Endodermal cell (in vitro differentiated cells): ENCODE results near the gene C1QBP. TPM values are rescaled to one million over a fixed set of nuclear protein-coding genes. Genes with fewer than 3 reads are reported as not detected.
A peak's percentile ranks its signal among the peaks of the same experiment; 100 is the strongest.

Experiments used
- DNase-seq: peaks from one replicate; pipeline ENCODE4 v3.0.0-alpha.2; 2017
- H3K27ac ChIP-seq: 2 replicates; pipeline ENCODE4 v1.5.1; 2013; ENCODE audit warnings: mild to moderate bottlenecking, low read depth, low read length, moderate library complexity
- H3K27me3 ChIP-seq: 2 replicates; pipeline ENCODE4 v1.6.1; 2013; ENCODE audit warnings: mild to moderate bottlenecking, low read length, moderate library complexity; ENCODE audit not compliant: insufficient read depth, control insufficient read depth, poor library complexity, severe bottlenecking
- H3K36me3 ChIP-seq: 2 replicates; pipeline ENCODE4 v1.7.0; 2013; ENCODE audit warnings: mild to moderate bottlenecking, low read length, moderate library complexity; ENCODE audit not compliant: control insufficient read depth, insufficient read depth
- H3K4me1 ChIP-seq: one replicate; pipeline ENCODE4 v1.7.0; 2013; ENCODE audit warnings: low read length; ENCODE audit not compliant: control insufficient read depth, insufficient read depth
- H3K4me3 ChIP-seq: 2 replicates; pipeline ENCODE4 v1.5.1; 2013; ENCODE audit warnings: mild to moderate bottlenecking, low read length, moderate library complexity
- H3K9ac ChIP-seq: 2 replicates; pipeline ENCODE4 v1.6.1; 2013; ENCODE audit warnings: mild to moderate bottlenecking, low read length, moderate library complexity; ENCODE audit not compliant: poor library complexity, severe bottlenecking; ENCODE audit errors: extremely low read depth
- H3K9me3 ChIP-seq: 2 replicates; pipeline ENCODE4 v1.6.1; 2013; ENCODE audit warnings: mild to moderate bottlenecking, low read length, moderate library complexity; ENCODE audit not compliant: control insufficient read depth
- H3K27ac Mint-ChIP-seq: 2 replicates; pipeline ENCODE4 v1.8.0; 2020; ENCODE audit warnings: mixed read lengths
- H3K27me3 Mint-ChIP-seq: 2 replicates; pipeline ENCODE4 v1.8.0; 2021; ENCODE audit warnings: mild to moderate bottlenecking, mixed read lengths; ENCODE audit not compliant: insufficient read depth
- H3K36me3 Mint-ChIP-seq: 2 replicates; pipeline ENCODE4 v1.8.0; 2020; ENCODE audit warnings: low read depth, mixed read lengths
- H3K4me1 Mint-ChIP-seq: 2 replicates; pipeline ENCODE4 v1.8.0; 2020; ENCODE audit warnings: mixed read lengths
- H3K4me3 Mint-ChIP-seq: 2 replicates; pipeline ENCODE4 v1.8.0; 2020; ENCODE audit warnings: mild to moderate bottlenecking, moderate library complexity, mixed read lengths
- H3K9me3 Mint-ChIP-seq: 2 replicates; pipeline ENCODE4 v1.8.0; 2020; ENCODE audit warnings: mild to moderate bottlenecking, mixed read lengths
- WGBS, 2 experiments: methylation state at CpG; one replicate each; pipeline versions ENCODE4 v1.1.5 to v1.1.7; 2013; ENCODE audit warnings: missing lambda C conversion rate in 2 of 2, mixed read lengths in 1 of 2; ENCODE audit not compliant: insufficient coverage in 1 of 2, insufficient read length in 1 of 2; 5-methylcytosine and 5-hydroxymethylcytosine counted together
- total RNA-seq, 2 donors: library from RNA; stranded (reverse); fragmentation: NEBNext Ultra II Directional in 1 of 2; extraction: Animal tissue kit (Norgen Biotek cat#: 25700) in 1 of 2; gene quantifications; 2 replicates in 1 of 2; 3 replicates in 1 of 2; pipeline ENCODE4 v1.2.1, GENCODE V29; 2021
- TF ChIP-seq, protein P1 (sequence below): fragments of 200-600 bp; sonication (generic); conservative IDR thresholded peaks from 2 replicates; pipeline ENCODE4 v1.5.0; 2021; ENCODE audit warnings: antibody characterized with exemption, mild to moderate bottlenecking

Gene C1QBP
- total RNA-seq, 2 donors from 2014 or later: 213 to 217 TPM

DNA sequence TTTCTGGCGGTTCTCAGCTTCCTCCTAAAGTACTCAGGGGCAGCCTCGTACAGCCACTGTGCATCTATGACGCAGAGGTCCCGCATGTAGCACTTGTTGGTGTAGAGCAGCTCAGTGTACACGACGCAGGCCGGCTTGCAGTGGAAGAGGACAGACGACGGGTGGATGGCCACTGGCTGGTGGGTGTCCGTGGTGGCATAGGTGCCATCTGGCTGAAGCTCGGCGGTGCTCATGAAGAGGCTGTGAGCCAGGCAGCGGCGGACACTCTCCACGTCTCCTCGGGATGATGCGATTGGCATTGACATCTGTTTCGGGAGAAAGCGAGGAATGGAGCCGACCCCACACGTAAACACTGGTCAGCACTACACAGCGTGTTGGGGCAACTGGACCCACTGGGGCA is 5.3 kb upstream of the C1QBP start:
- H3K27ac ChIP-seq: no peak overlapping the region
- no peak overlapping the region for H3K9ac ChIP-seq
- no peaks in the 10 kb centered on the region for H3K27me3 ChIP-seq
- H3K36me3 ChIP-seq: peaks cover 46% of the 10 kb centered on the region
- Mint-ChIP-seq H3K4me1 (peaks cover 4% of the 10 kb centered on the region), H3K27ac (no peak overlapping the region), H3K27me3 (no peaks in the 10 kb centered on the region), H3K36me3 (peaks cover 50% of the 10 kb centered on the region), H3K4me3 (no peak overlapping the region), H3K9me3 (no peaks in the 10 kb centered on the region)
- TF ChIP-seq, protein P1, sequence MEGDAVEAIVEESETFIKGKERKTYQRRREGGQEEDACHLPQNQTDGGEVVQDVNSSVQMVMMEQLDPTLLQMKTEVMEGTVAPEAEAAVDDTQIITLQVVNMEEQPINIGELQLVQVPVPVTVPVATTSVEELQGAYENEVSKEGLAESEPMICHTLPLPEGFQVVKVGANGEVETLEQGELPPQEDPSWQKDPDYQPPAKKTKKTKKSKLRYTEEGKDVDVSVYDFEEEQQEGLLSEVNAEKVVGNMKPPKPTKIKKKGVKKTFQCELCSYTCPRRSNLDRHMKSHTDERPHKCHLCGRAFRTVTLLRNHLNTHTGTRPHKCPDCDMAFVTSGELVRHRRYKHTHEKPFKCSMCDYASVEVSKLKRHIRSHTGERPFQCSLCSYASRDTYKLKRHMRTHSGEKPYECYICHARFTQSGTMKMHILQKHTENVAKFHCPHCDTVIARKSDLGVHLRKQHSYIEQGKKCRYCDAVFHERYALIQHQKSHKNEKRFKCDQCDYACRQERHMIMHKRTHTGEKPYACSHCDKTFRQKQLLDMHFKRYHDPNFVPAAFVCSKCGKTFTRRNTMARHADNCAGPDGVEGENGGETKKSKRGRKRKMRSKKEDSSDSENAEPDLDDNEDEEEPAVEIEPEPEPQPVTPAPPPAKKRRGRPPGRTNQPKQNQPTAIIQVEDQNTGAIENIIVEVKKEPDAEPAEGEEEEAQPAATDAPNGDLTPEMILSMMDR: no peak
- no peaks in the 10 kb centered on the region for H3K9me3 ChIP-seq
- no peak overlapping the region for H3K4me3 ChIP-seq
- DNase-seq: no peak
- H3K4me1 ChIP-seq: no peaks in the 10 kb centered on the region
- 97% methylated on average over 19 to 22 of the region's 22 CpGs for WGBS, 2 experiments

- Histone ChIP-seq H3K27me3 (no peaks in the 10 kb centered on the region), H3K9me3 (no peaks in the 10 kb centered on the region), H3K4me1 (no peaks in the 10 kb centered on the region), H3K36me3 (peaks cover 41% of the 10 kb centered on the region), H3K4me3 (no peak overlapping the region), H3K9ac (no peak overlapping the region), H3K27ac (no peak overlapping the region)
- Mint-ChIP-seq H3K4me1 (peaks cover 4% of the 10 kb centered on the region), H3K27ac (no peak overlapping the region), H3K4me3 (no peak overlapping the region), H3K27me3 (no peaks in the 10 kb centered on the region), H3K36me3 (peaks cover 46% of the 10 kb centered on the region), H3K9me3 (no peaks in the 10 kb centered on the region)
- no peak for DNase-seq
- TF ChIP-seq, protein P1: no peak
- WGBS, 2 experiments: 91 to 94% methylated on average over 4 to 6 of the region's 6 CpGs
These were observed 4.8 kb upstream of the C1QBP start for GRCh38 chr17:5443728-5444127.

GRCh38 chr17:5439446-5439764 is 450 bp upstream of the C1QBP start:
- Histone ChIP-seq H3K9ac (no peak overlapping the region), H3K27me3 (no peaks in the 10 kb centered on the region), H3K36me3 (peaks cover 49% of the 10 kb centered on the region), H3K4me3 (peak overlapping the region; percentile 99), H3K9me3 (no peaks in the 10 kb centered on the region), H3K4me1 (no peaks in the 10 kb centered on the region), H3K27ac (peak overlapping the region; percentile 52)
- H3K4me3 Mint-ChIP-seq: peak overlapping the region; percentile 73
- H3K4me1 Mint-ChIP-seq: peaks cover 12% of the 10 kb centered on the region
- WGBS, 2 experiments: no CpG with 5 or more reads among the region's 1 CpG
- H3K27ac Mint-ChIP-seq: peak overlapping the region; percentile 28
- H3K9me3 Mint-ChIP-seq: no peaks in the 10 kb centered on the region
- no peak for DNase-seq
- no peaks in the 10 kb centered on the region for H3K27me3 Mint-ChIP-seq
- TF ChIP-seq, protein P1: peak; percentile 64
- peaks cover 42% of the 10 kb centered on the region for H3K36me3 Mint-ChIP-seq
